HL-60 (cell line): ENCODE results near the gene SEC24A.

ENCODE experiments used
- CTCF ChIP-seq: IDR thresholded peaks from one replicate; pipeline ENCODE4 v1.5.1; 2011; ENCODE audit warnings: low read length, control low read depth, inconsistent platforms; ENCODE audit not compliant: insufficient read depth
- GABPA ChIP-seq: IDR thresholded peaks from 2 replicates; pipeline ENCODE4 v1.6.1; 2012; ENCODE audit warnings: low read depth
- POLR2AphosphoS5 ChIP-seq: IDR thresholded peaks from 2 replicates; pipeline ENCODE4 v1.6.1; 2012; ENCODE audit warnings: low read depth
- REST ChIP-seq: IDR thresholded peaks from 2 replicates; pipeline ENCODE4 v1.6.1; 2012; ENCODE audit warnings: low read depth; ENCODE audit not compliant: insufficient replicate concordance

- TF ChIP-seq POLR2AphosphoS5 (no peak), CTCF (no peak), GABPA (no peak), REST (no peak)
Observed at GRCh38 chr5:134610725-134611124, 37.9 kb upstream of the SEC24A start.
